Trophoblast cell (in vitro differentiated cells and primary cell): ENCODE data around the gene KRT31.

ENCODE experiments used
- DNase-seq, 2 donors: peaks; one replicate each; pipeline ENCODE4 v3.0.0-alpha.2; 2016
- H2AFZ ChIP-seq: 2 replicates; pipeline ENCODE4 v1.6.1; 2013; ENCODE audit warnings: low read length, moderate library complexity, mild to moderate bottlenecking; ENCODE audit not compliant: insufficient read depth, poor library complexity
- H2AK5ac ChIP-seq: 2 replicates; pipeline ENCODE4 v1.6.1; 2013; ENCODE audit warnings: mild to moderate bottlenecking, low read length
- H2BK120ac ChIP-seq: 2 replicates; pipeline ENCODE4 v1.6.1; 2013; ENCODE audit warnings: low read length, mild to moderate bottlenecking, moderate library complexity; ENCODE audit not compliant: insufficient read depth, poor library complexity
- H2BK12ac ChIP-seq: 2 replicates; pipeline ENCODE4 v1.6.1; 2013; ENCODE audit warnings: mild to moderate bottlenecking, low read length, moderate library complexity
- H2BK5ac ChIP-seq: 2 replicates; pipeline ENCODE4 v1.6.1; 2013; ENCODE audit warnings: low read length, low read depth, moderate library complexity, mild to moderate bottlenecking; ENCODE audit not compliant: poor library complexity
- H3K14ac ChIP-seq: 2 replicates; pipeline ENCODE4 v1.6.1; 2013; ENCODE audit warnings: mild to moderate bottlenecking, low read length
- H3K18ac ChIP-seq: 2 replicates; pipeline ENCODE4 v1.6.1; 2013; ENCODE audit warnings: mild to moderate bottlenecking, low read length
- H3K23ac ChIP-seq: 2 replicates; pipeline ENCODE4 v1.6.1; 2013; ENCODE audit warnings: low read length
- H3K27ac ChIP-seq: 2 replicates; pipeline ENCODE4 v1.5.1; 2013; ENCODE audit warnings: low read depth, mild to moderate bottlenecking, inconsistent platforms, low read length, moderate library complexity
- H3K27me3 ChIP-seq: 2 replicates; pipeline ENCODE4 v1.6.1; 2013; ENCODE audit warnings: inconsistent platforms, mild to moderate bottlenecking, low read length, moderate library complexity; ENCODE audit not compliant: insufficient read depth
- H3K36me3 ChIP-seq, 2 experiments: 1 replicate in 1 of 2; 2 replicates in 1 of 2; pipeline ENCODE4 v1.6.1; 2013; ENCODE audit warnings: low read length in 2 of 2, mild to moderate bottlenecking in 2 of 2, moderate library complexity in 1 of 2; ENCODE audit not compliant: insufficient read depth in 2 of 2, control insufficient read depth in 1 of 2
- H3K4ac ChIP-seq: 2 replicates; pipeline ENCODE4 v1.6.1; 2013; ENCODE audit warnings: low read depth, mild to moderate bottlenecking, low read length, moderate library complexity
- H3K4me1 ChIP-seq, 2 experiments: 1 replicate in 1 of 2; 2 replicates in 1 of 2; pipeline ENCODE4 v1.6.1; 2013; ENCODE audit warnings: low read length in 2 of 2, mild to moderate bottlenecking in 2 of 2, moderate library complexity in 1 of 2; ENCODE audit not compliant: insufficient read depth in 2 of 2, control insufficient read depth in 1 of 2
- H3K4me2 ChIP-seq: 2 replicates; pipeline ENCODE4 v1.6.1; 2013; ENCODE audit warnings: inconsistent platforms, mild to moderate bottlenecking, low read length, moderate library complexity
- H3K4me3 ChIP-seq: 2 replicates; pipeline ENCODE4 v1.5.1; 2013; ENCODE audit warnings: mild to moderate bottlenecking, low read depth, low read length, inconsistent platforms
- H3K79me1 ChIP-seq: one replicate; pipeline ENCODE4 v1.6.1; 2013; ENCODE audit warnings: low read length
- H3K79me2 ChIP-seq: 2 replicates; pipeline ENCODE4 v1.6.1; 2013; ENCODE audit warnings: low read length, mild to moderate bottlenecking; ENCODE audit not compliant: control insufficient read depth, insufficient read depth, poor library complexity
- H3K9ac ChIP-seq: 2 replicates; pipeline ENCODE4 v1.6.1; 2013; ENCODE audit warnings: mild to moderate bottlenecking, low read length
- H3K9me3 ChIP-seq: 2 replicates; pipeline ENCODE4 v1.6.1; 2013; ENCODE audit warnings: low read depth, mild to moderate bottlenecking, control low read depth, inconsistent platforms, low read length; ENCODE audit not compliant: insufficient read depth
- H4K12ac ChIP-seq: 2 replicates; pipeline ENCODE4 v1.6.1; 2013; ENCODE audit warnings: low read depth, mild to moderate bottlenecking, low read length, moderate library complexity
- H4K8ac ChIP-seq: 2 replicates; pipeline ENCODE4 v1.6.1; 2013; ENCODE audit warnings: low read depth, mild to moderate bottlenecking, low read length, moderate library complexity
- H4K91ac ChIP-seq: one replicate; pipeline ENCODE4 v1.6.1; 2013; ENCODE audit warnings: low read depth, mild to moderate bottlenecking, low read length, moderate library complexity
- WGBS: extraction: QIAGEN DNeasy Blood & Tissue Kit; methylation state at CpG from one replicate; pipeline ENCODE4 v1.1.7; 2013; ENCODE audit warnings: missing lambda C conversion rate; ENCODE audit not compliant: insufficient read length, insufficient coverage; ENCODE audit errors: extremely low coverage; 5-methylcytosine and 5-hydroxymethylcytosine counted together

Gene KRT31

GRCh38 chr17:41393294-41393693, 4.1 kb downstream of the KRT31 start:
- no CpG with 5 or more reads among the region's 5 CpGs for WGBS
- no peaks in the 10 kb centered on the region for H3K79me2 ChIP-seq
- H3K4me3 ChIP-seq, result no peak overlapping the region
- no peak overlapping the region for H2BK120ac ChIP-seq
- no peak overlapping the region for H3K23ac ChIP-seq
- peaks cover 2% of the 10 kb centered on the region for H3K79me1 ChIP-seq
- H3K14ac ChIP-seq, result no peak overlapping the region
- H3K4me2 ChIP-seq, result no peak overlapping the region
- H2AK5ac ChIP-seq, result no peak overlapping the region
- no peak overlapping the region for H3K9ac ChIP-seq
- H4K12ac ChIP-seq, result no peak overlapping the region
- no peak overlapping the region for H3K27ac ChIP-seq
- H2BK5ac ChIP-seq, result no peak overlapping the region
- no peak for DNase-seq
- H2BK12ac ChIP-seq, result no peak overlapping the region
- H3K27me3 ChIP-seq, result no peaks in the 10 kb centered on the region
- no peak overlapping the region for H3K4ac ChIP-seq
- H4K8ac ChIP-seq, result no peak overlapping the region
- no peaks in the 10 kb centered on the region for H3K36me3 ChIP-seq
- no peak overlapping the region for H3K18ac ChIP-seq
- H2AFZ ChIP-seq, result no peak overlapping the region
- no peak overlapping the region for H4K91ac ChIP-seq
- H3K4me1 ChIP-seq, result peaks cover 16 to 17% of the 10 kb centered on the region in 2 experiments
- H3K9me3 ChIP-seq, result no peaks in the 10 kb centered on the region

GRCh38 chr17:41392278-41392677, 5.1 kb downstream of the KRT31 start:
- Histone ChIP-seq H3K14ac (no peak overlapping the region), H3K27ac (no peak overlapping the region), H2BK5ac (no peak overlapping the region), H3K79me2 (no peaks in the 10 kb centered on the region), H3K36me3 (no peaks in the 10 kb centered on the region), H3K79me1 (peaks cover 2% of the 10 kb centered on the region), H3K18ac (no peak overlapping the region), H4K8ac (no peak overlapping the region), H2BK120ac (no peak overlapping the region), H3K27me3 (no peaks in the 10 kb centered on the region), H3K9ac (no peak overlapping the region), H3K9me3 (no peaks in the 10 kb centered on the region), H2BK12ac (no peak overlapping the region), H2AFZ (no peak overlapping the region), H3K4ac (no peak overlapping the region), H4K12ac (no peak overlapping the region), H2AK5ac (no peak overlapping the region), H3K4me3 (no peak overlapping the region), H4K91ac (no peak overlapping the region), H3K4me1 (peaks cover 16 to 19% of the 10 kb centered on the region in 2 experiments), H3K4me2 (no peak overlapping the region), H3K23ac (no peak overlapping the region)
- WGBS, result no CpG with 5 or more reads among the region's 1 CpG
- no peak for DNase-seq

DNA sequence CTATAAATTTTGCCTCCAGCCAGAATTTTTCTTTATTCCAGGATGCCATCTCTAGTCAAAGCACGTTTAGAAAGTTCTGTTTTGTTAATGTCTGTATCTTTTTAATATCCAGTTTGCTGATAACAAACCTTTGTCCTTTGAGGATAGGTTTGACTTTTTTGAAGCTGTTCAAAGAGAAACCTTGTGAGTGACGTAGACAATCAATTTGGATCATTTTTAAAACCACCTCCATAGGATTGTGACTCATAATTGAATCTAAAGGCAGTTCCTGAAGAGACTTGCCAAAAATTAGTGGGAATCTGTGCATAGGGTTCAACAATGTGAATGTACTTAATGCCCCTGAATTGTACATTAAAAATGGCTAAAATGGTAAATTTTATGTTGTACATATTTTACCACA, 5.9 kb downstream of the KRT31 start:
- no peaks in the 10 kb centered on the region for H3K9me3 ChIP-seq
- H2BK120ac ChIP-seq, result no peak overlapping the region
- no peak overlapping the region for H2AK5ac ChIP-seq
- no CpG with 5 or more reads among the region's 2 CpGs for WGBS
- H3K4me1 ChIP-seq, result peaks cover 16 to 19% of the 10 kb centered on the region in 2 experiments
- H3K27ac ChIP-seq, result no peak overlapping the region
- H3K27me3 ChIP-seq, result no peaks in the 10 kb centered on the region
- H2AFZ ChIP-seq, result no peak overlapping the region
- no peak overlapping the region for H4K91ac ChIP-seq
- no peak overlapping the region for H3K18ac ChIP-seq
- H3K79me1 ChIP-seq, result peaks cover 2% of the 10 kb centered on the region
- DNase-seq, result no peak
- H2BK12ac ChIP-seq, result no peak overlapping the region
- H3K79me2 ChIP-seq, result no peaks in the 10 kb centered on the region
- H3K4me2 ChIP-seq, result no peak overlapping the region
- no peak overlapping the region for H3K9ac ChIP-seq
- H3K4me3 ChIP-seq, result no peak overlapping the region
- no peak overlapping the region for H4K12ac ChIP-seq
- H3K4ac ChIP-seq, result no peak overlapping the region
- no peaks in the 10 kb centered on the region for H3K36me3 ChIP-seq
- no peak overlapping the region for H3K14ac ChIP-seq
- H3K23ac ChIP-seq, result no peak overlapping the region
- no peak overlapping the region for H4K8ac ChIP-seq
- H2BK5ac ChIP-seq, result no peak overlapping the region

GRCh38 chr17:41390411-41390938, 6.9 kb downstream of the KRT31 start:
- Histone ChIP-seq H3K4me3 (no peak overlapping the region), H4K91ac (no peak overlapping the region), H3K79me1 (peaks cover 2% of the 10 kb centered on the region)

More at GRCh38 chr17:41390411-41390938, 6.9 kb downstream of the KRT31 start:
- no peak overlapping the region for H4K12ac ChIP-seq
- peaks cover 16 to 19% of the 10 kb centered on the region in 2 experiments for H3K4me1 ChIP-seq
- no peak overlapping the region for H2AFZ ChIP-seq
- H3K27ac ChIP-seq, result no peak overlapping the region
- no CpG with 5 or more reads among the region's 7 CpGs for WGBS
- no peak overlapping the region for H4K8ac ChIP-seq
- no peak overlapping the region for H2BK12ac ChIP-seq
- H3K27me3 ChIP-seq, result no peaks in the 10 kb centered on the region
- H2AK5ac ChIP-seq, result no peak overlapping the region
- no peak overlapping the region for H2BK5ac ChIP-seq
- H3K14ac ChIP-seq, result no peak overlapping the region
- no peak overlapping the region for H3K9ac ChIP-seq
- no peak overlapping the region for H3K4ac ChIP-seq
- no peaks in the 10 kb centered on the region for H3K79me2 ChIP-seq
- no peak for DNase-seq
- H3K4me2 ChIP-seq, result no peak overlapping the region
- no peaks in the 10 kb centered on the region for H3K9me3 ChIP-seq
- H3K18ac ChIP-seq, result no peak overlapping the region
- H3K36me3 ChIP-seq, result no peaks in the 10 kb centered on the region
- H3K23ac ChIP-seq, result no peak overlapping the region
- no peak overlapping the region for H2BK120ac ChIP-seq
